Thoracic aorta (tissue), 2 donors: ENCODE results near the gene CCDC88C. TPM values are rescaled to one million over a fixed set of nuclear protein-coding genes. Genes with fewer than 3 reads are reported as not detected.

ENCODE experiments used
- ATAC-seq: fragments of 150-250 bp; one replicate; pipeline ENCODE4 v1.8.0; 2017; ENCODE audit warnings: low read depth; ENCODE audit not compliant: insufficient number of reproducible peaks, low FRiP score
- DNase-seq: peaks from one replicate; pipeline ENCODE4 v3.0.0-alpha.2; 2020; ENCODE audit warnings: low spot score
- H3K27ac ChIP-seq, 2 donors: fragments of 200-600 bp; sonication (generic); 1 replicate in 1 of 2; 2 replicates in 1 of 2; pipeline ENCODE4 v1.5.1; 2016; ENCODE audit warnings: mild to moderate bottlenecking in 2 of 2, moderate library complexity in 2 of 2
- H3K27me3 ChIP-seq: fragments of 200-600 bp; sonication (generic); replicated peaks from 2 replicates; pipeline ENCODE4 v1.6.0; 2016; ENCODE audit warnings: mild to moderate bottlenecking; ENCODE audit not compliant: insufficient read depth
- H3K36me3 ChIP-seq: fragments of 200-600 bp; sonication (generic); one replicate; pipeline ENCODE4 v1.5.1; 2016
- H3K4me1 ChIP-seq, 2 donors: fragments of 200-600 bp; sonication (generic); 1 replicate in 1 of 2; 2 replicates in 1 of 2; pipeline versions ENCODE4 v1.5.1 to v1.6.0; 2016; ENCODE audit warnings: low read depth in 2 of 2, mild to moderate bottlenecking in 1 of 2; ENCODE audit not compliant: control insufficient read depth in 1 of 2
- H3K4me3 ChIP-seq: fragments of 200-600 bp; sonication (generic); 2 replicates; pipeline ENCODE4 v1.5.1; 2016; ENCODE audit warnings: mild to moderate bottlenecking
- H3K9me3 ChIP-seq: fragments of 200-600 bp; sonication (generic); 2 replicates; pipeline ENCODE4 v1.5.1; 2016
- total RNA-seq, 2 donors: library from RNA; depleted of rRNA; stranded (reverse); fragments of >200 nt; gene quantifications; one replicate each; pipeline versions ENCODE4 v1.1.0 to v1.2.3, GENCODE V29; 2016
- TF ChIP-seq, protein P1 (sequence below): fragments of 200-600 bp; sonication (generic); IDR thresholded peaks from one replicate; pipeline ENCODE4 v1.5.1; 2019; ENCODE audit warnings: antibody characterized with exemption

The CCDC88C gene
- total RNA-seq, 2 donors from 2014 or later, result 3.7 to 11.5 TPM

DNA sequence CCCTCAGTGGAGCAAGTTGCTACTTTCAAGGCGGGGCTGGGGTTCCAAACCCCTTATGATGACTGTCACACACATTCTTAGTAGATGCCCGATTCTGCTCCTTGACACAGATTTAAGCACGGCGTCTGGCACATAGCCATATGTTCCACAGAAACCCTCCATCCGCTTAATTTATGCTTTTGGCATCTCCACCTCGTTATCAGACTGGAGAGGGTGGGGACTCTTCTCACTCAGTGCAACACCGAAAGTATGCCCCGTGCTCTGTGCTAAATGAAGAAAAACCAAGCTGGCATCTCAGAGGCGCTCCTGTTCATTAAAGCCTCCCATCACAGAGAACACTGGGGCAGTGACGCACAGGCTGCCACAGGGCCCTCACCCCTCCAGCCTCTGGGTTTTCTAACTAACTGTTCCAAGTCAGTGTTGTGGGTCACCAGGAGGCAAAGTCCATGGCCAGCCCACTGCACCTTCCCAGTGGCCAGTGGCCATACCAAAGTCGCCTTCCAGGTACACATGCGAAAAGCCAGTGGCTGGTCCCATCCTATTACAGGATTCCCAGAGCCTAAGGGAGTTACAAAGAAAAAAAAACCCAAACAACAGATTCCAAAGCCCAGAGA is 27.3 kb downstream of the CCDC88C start:
- no peak overlapping the region for H3K4me3 ChIP-seq
- no peak for DNase-seq
- TF ChIP-seq, protein P1, sequence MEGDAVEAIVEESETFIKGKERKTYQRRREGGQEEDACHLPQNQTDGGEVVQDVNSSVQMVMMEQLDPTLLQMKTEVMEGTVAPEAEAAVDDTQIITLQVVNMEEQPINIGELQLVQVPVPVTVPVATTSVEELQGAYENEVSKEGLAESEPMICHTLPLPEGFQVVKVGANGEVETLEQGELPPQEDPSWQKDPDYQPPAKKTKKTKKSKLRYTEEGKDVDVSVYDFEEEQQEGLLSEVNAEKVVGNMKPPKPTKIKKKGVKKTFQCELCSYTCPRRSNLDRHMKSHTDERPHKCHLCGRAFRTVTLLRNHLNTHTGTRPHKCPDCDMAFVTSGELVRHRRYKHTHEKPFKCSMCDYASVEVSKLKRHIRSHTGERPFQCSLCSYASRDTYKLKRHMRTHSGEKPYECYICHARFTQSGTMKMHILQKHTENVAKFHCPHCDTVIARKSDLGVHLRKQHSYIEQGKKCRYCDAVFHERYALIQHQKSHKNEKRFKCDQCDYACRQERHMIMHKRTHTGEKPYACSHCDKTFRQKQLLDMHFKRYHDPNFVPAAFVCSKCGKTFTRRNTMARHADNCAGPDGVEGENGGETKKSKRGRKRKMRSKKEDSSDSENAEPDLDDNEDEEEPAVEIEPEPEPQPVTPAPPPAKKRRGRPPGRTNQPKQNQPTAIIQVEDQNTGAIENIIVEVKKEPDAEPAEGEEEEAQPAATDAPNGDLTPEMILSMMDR, result no peak
- H3K27me3 ChIP-seq, result no peaks in the 10 kb centered on the region
- H3K27ac ChIP-seq, result no peak overlapping the region
- no peaks in the 10 kb centered on the region for H3K4me1 ChIP-seq
- H3K9me3 ChIP-seq, result no peaks in the 10 kb centered on the region
- no peaks in the 10 kb centered on the region for H3K36me3 ChIP-seq
- ATAC-seq, result no peak

DNA sequence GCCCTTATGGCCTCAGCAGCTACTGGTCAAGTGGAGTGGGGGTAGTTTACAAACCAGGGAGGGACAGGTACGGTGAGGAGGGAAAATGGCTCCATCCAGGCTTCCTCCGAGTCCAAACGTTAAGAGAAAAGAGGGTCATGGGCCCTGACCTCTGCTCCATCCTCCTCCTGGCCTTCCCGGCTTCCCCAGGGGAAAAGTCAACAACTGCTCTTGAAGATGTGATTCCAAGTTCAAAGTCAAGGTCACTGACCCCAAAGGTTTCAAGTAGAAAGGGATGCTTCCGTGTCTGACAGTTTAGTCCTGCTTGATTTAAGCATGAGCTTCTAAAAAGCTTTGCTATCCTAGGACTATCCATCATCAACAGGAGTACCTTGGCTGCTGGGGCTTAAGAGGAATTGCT is 28.5 kb downstream of the CCDC88C start:
- DNase-seq (no peak), ATAC-seq (no peak)
- H3K27me3 ChIP-seq, result no peaks in the 10 kb centered on the region
- H3K27ac ChIP-seq, result no peak overlapping the region
- TF ChIP-seq, protein P1, result no peak
- no peaks in the 10 kb centered on the region for H3K4me1 ChIP-seq
- H3K4me3 ChIP-seq, result no peak overlapping the region
- no peaks in the 10 kb centered on the region for H3K36me3 ChIP-seq
- H3K9me3 ChIP-seq, result no peaks in the 10 kb centered on the region

DNA sequence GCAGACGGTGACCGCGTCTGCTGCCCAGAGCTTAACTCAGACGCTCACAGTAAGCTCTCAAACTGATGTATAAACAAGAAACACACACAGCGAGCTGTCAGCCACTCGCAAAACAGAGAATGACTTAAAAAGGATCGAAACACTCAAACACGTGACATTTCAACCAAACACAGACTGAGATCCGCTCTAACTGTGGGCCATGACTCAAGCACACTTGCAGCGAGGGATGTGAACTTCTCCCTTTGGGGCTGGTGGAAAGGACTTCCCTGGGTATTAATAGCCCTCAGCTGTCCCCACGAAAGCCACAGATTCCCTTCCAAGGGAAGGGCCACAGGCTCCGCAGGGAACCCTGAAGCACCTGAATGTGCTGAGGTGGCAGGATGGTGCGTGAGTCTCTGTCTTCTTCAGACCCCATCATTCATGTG is 29.1 kb downstream of the CCDC88C start:
- Histone ChIP-seq H3K4me1 (no peaks in the 10 kb centered on the region), H3K27ac (no peak overlapping the region), H3K27me3 (no peaks in the 10 kb centered on the region), H3K4me3 (no peak overlapping the region), H3K36me3 (no peaks in the 10 kb centered on the region), H3K9me3 (no peaks in the 10 kb centered on the region)
- TF ChIP-seq, protein P1, result no peak
- DNase-seq (no peak), ATAC-seq (no peak)

DNA sequence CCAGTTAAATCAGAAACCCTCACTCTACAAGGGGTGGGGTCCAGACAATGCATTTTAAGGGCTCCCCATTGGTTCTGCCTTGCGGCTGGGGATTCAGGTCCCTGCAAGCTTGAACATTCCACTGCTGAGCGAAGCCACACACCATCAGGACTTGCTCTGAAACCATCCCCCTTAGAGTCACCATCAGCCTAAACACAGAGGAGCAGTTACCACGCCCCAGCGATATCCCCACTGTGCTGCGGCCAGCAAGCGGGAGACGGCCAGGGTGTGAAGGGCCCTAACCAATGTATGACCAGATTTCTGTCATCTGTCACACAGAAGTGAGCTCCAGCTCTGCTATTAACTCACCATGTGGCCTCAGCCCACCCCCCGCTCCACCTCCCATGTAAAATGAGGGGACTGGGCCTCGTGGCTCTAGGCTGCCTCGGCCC is 29.7 kb downstream of the CCDC88C start:
- no peak overlapping the region for H3K4me3 ChIP-seq
- ATAC-seq, result no peak

DNA sequence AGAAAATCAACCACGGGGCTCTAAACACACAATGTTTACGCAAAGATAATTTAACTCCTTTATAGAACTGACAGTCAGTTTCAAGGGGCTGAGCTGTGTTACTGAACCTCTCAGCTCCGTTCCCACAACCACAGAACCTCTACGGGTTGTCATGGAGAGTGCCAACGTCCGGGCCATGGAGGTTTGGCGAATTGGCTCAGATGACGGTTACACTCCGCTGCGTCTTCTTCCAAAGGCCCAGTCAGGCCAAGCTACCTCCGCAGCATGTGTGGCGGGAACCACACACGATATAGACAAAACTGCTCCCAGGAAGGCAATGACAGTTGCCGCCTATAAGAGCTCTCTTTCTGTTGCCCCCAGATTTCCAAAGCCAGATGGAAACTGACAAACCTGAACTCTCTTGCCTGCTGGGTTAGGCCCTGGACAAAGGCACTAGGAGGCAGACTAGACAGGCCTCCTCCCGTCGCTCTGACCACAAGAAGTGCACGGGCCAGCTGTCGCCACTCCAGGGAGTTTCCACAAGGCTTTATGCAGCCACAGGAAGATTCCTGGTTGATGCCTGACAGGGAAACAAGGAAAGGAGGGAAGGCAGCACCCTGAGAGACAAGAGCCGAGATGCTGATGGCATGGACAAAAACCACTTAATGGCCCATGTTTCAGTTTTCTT is 30.3 kb downstream of the CCDC88C start:
- no peak overlapping the region for H3K27ac ChIP-seq
- no peaks in the 10 kb centered on the region for H3K36me3 ChIP-seq
- no peak overlapping the region for H3K4me3 ChIP-seq
- no peaks in the 10 kb centered on the region for H3K27me3 ChIP-seq
- TF ChIP-seq, protein P1, result no peak
- no peaks in the 10 kb centered on the region for H3K4me1 ChIP-seq
- no peak for ATAC-seq
- no peaks in the 10 kb centered on the region for H3K9me3 ChIP-seq
- no peak for DNase-seq

More for the DNA sequence above, 29.7 kb downstream of the CCDC88C start:
- no peak overlapping the region for H3K27ac ChIP-seq
- no peaks in the 10 kb centered on the region for H3K4me1 ChIP-seq
- TF ChIP-seq, protein P1, result no peak
- no peaks in the 10 kb centered on the region for H3K27me3 ChIP-seq
- DNase-seq, result no peak
- H3K36me3 ChIP-seq, result no peaks in the 10 kb centered on the region
- H3K9me3 ChIP-seq, result no peaks in the 10 kb centered on the region
